Coronary artery (tissue), 2 donors: Measurements from ENCODE around the gene EPYC.
"Not testable (repeated sequence)": the region's sequence is repeated elsewhere in the genome, so short reads cannot be mapped to it uniquely, and the experiment has no call there.

Experiments used
- DNase-seq: peaks from one replicate; pipeline ENCODE4 v3.0.0-alpha.2; 2017; ENCODE audit warnings: low spot score
- H3K27ac ChIP-seq, 2 donors: fragments of 200-600 bp; sonication (generic); one replicate each; pipeline ENCODE4 v1.5.1; 2016 to 2019
- H3K4me3 ChIP-seq: fragments of 200-600 bp; sonication (generic); 2 replicates; pipeline ENCODE4 v1.5.1; 2016; ENCODE audit warnings: mild to moderate bottlenecking, moderate library complexity
- TF ChIP-seq, protein P1 (sequence below): fragments of 200-600 bp; sonication (generic); IDR thresholded peaks from one replicate; pipeline ENCODE4 v1.5.1; 2019; ENCODE audit warnings: antibody characterized with exemption

EPYC gene

DNA sequence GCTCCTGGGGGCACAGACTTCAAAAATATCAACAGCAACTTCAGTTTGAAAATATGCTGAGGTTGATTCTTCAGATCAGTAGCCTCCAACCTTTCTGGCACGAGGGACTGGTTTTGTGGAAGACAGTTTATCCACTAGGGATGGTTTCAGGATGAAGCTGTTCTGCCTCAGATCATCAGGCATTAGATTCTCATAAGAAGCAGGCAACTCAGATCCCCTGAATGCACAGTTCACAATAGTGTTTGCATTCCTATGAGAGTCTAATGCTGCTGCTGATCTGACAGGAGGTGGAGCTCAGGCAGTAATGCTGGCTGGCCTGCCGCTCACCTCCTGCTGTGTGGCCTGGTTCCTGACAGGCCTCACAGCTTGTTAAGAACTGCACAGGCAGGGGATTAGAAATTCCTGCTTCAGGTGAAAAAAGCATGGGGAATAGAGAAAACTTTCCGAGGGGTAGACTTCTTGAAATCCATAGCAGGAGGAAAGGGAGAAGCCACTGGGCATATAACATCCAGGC lies 12.8 kb downstream of the EPYC start:
- no peak for DNase-seq
- H3K4me3 ChIP-seq, result no peak overlapping the region
- TF ChIP-seq, protein P1, sequence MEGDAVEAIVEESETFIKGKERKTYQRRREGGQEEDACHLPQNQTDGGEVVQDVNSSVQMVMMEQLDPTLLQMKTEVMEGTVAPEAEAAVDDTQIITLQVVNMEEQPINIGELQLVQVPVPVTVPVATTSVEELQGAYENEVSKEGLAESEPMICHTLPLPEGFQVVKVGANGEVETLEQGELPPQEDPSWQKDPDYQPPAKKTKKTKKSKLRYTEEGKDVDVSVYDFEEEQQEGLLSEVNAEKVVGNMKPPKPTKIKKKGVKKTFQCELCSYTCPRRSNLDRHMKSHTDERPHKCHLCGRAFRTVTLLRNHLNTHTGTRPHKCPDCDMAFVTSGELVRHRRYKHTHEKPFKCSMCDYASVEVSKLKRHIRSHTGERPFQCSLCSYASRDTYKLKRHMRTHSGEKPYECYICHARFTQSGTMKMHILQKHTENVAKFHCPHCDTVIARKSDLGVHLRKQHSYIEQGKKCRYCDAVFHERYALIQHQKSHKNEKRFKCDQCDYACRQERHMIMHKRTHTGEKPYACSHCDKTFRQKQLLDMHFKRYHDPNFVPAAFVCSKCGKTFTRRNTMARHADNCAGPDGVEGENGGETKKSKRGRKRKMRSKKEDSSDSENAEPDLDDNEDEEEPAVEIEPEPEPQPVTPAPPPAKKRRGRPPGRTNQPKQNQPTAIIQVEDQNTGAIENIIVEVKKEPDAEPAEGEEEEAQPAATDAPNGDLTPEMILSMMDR, result no peak
- no peak overlapping the region for H3K27ac ChIP-seq

- TF ChIP-seq, protein P1, result no peak
Observed at GRCh38 chr12:90990611-90991010, 14.2 kb downstream of the EPYC start.

DNA sequence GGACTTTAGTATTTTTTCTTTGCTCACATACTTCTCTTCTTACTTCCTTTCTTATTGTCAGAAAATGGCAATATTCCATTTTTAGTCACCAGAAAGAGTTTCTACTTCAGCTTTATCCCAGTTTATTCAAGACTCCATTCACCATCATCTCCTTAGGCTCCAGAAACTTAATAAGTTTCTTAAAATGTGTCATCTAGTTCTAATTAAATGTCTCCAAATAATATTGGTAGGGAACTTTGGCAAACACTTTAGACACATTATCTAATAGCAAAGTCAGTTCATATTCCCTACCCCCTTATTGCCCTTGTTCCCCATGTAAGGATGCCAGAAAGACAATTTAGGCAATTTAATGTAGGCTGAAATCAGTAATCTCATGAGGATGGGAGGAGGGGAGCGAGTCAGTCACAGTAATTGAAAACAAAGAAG lies 15.1 kb downstream of the EPYC start:
- H3K27ac ChIP-seq, result no peak overlapping the region
- no peak overlapping the region for H3K4me3 ChIP-seq
- TF ChIP-seq, protein P1, result no peak
- no peak for DNase-seq

More at GRCh38 chr12:90990611-90991010, 14.2 kb downstream of the EPYC start:
- no peak for DNase-seq
- Histone ChIP-seq H3K27ac (no peak overlapping the region), H3K4me3 (no peak overlapping the region)

DNA sequence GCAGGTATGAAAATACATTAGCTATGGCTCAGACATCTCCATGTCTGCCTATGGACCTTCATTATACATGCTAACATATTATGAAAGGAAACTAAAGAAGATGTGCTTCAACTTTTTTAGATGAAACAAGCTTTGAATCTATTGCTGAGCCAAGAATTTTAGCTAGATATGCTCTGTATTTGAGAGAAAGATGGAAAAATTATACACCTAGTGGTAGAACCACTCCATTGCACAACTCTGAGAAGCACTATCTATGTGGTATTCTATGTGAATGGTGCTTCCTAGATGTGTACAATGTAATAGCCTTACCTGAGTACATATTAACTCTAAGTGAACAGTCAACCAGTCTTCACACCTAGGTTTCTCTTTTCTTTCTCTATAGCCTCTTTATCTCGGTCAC lies 17.3 kb downstream of the EPYC start:
- TF ChIP-seq, protein P1, result no peak
- DNase-seq, result no peak
- Histone ChIP-seq H3K27ac (no peak overlapping the region), H3K4me3 (no peak overlapping the region)

GRCh38 chr12:90987101-90987500 lies 17.7 kb downstream of the EPYC start:
- no peak for DNase-seq
- H3K4me3 ChIP-seq, result no peak overlapping the region
- no peak overlapping the region for H3K27ac ChIP-seq
- TF ChIP-seq, protein P1, result no peak

DNA sequence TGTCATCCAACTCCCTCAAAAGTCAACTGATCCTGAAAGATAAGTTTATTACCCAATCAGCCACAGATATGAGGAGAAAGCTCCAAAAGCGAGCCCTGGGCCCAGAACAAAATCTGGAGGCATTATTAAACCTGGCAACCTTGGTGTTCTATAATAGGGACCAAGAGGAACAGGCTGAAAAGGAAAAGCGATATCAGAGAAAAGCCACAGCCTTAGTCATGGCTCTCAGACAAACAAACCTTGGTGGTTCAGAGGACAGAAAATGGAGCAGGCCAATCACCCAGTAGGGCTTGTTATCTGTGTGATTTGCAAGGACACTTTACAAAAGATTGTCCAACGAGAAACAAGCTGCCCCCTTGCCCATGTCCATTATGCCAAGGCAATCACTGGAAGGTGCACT lies 19.4 kb downstream of the EPYC start:
- H3K4me3 ChIP-seq, H3K27ac ChIP-seq, DNase-seq: not testable (repeated sequence)

GRCh38 chr12:90984114-90984513 lies 20.7 kb downstream of the EPYC start:
- Histone ChIP-seq H3K27ac (no peak overlapping the region), H3K4me3 (no peak overlapping the region)
- TF ChIP-seq, protein P1, result no peak
- no peak for DNase-seq

DNA sequence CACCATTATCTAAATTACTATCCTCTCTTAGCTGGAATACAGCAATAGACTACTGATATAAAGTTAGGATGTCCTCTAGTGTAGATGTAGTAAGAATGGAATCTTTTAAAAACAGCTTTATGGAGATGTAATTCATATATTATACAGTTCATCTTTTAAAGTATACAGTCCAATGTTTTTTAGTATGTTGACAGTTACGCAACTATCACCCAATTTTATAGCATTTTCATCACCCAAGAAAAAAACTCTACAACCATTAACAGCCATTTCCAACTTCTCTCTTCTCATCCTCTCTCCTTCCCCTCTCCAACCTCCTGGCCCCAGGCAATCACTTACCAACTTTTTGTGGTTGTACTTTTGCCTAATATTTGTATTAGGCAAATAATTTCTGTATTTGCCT lies 22.6 kb downstream of the EPYC start:
- no peak for DNase-seq
- H3K4me3 ChIP-seq, result no peak overlapping the region
- H3K27ac ChIP-seq, result no peak overlapping the region
- TF ChIP-seq, protein P1, result no peak
